ENCODE measurements around the gene LYPLAL1. TPM values are rescaled to one million over a fixed set of nuclear protein-coding genes. Genes with fewer than 3 reads are reported as not detected.

Gene LYPLAL1
- total and polyA plus RNA-seq, 2 of the 13 experiments (the other 11 are each of a cell fraction or from before 2014, with no cell fraction given) = 17.0 to 31.6 TPM

DNA sequence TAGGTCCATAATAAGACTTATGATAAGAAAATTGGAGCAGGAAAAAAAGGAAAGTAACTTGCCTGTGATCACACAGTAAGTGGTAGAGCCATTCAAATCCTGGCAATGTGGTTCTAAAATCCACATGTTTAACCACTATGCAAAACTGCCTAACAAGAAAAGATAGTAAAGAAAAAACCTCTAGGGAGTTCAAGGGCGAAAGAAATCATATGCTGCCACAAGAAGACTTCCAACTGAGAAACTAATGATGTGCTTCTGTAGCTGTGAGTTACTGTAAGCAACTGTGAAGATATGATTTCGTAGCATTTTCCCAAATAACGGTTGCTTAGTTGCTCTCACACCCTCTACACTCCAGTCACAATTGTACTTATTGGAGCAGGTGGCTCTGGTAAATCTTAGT is 20.9 kb upstream of the LYPLAL1 start:
- no peak overlapping the region for H3K27ac ChIP-seq (ENCODE audit: extremely low read length, insufficient read depth, low read length)
- CTCF ChIA-PET (ENCODE audit: low intra/inter-chr PET ratio, low total read pairs) = no interaction called here
- intact Hi-C loops (cut with micrococcal nuclease; ENCODE audit: unreplicated experiment) = no loop called here

More for the DNA sequence above, 20.9 kb upstream of the LYPLAL1 start:
- in situ Hi-C loops (cut with HindIII; ENCODE audit: extremely low pct_ligation_motif_present, low pct_unique_long_range_greater_than_20kb) = no loop called here
- POLR2A ChIA-PET = no interaction called here
- Histone ChIP-seq H3K9ac (ENCODE audit: insufficient read depth, low read depth, low read length) (no peak overlapping the region), H3K79me2 (ENCODE audit: insufficient read depth, low read length) (no peaks in the 10 kb centered on the region), H3K4me1 (ENCODE audit: insufficient read depth, low read length) (no peaks in the 10 kb centered on the region), H2AFZ (ENCODE audit: low read length) (no peak overlapping the region), H3K9me3 (ENCODE audit: low read length) (no peaks in the 10 kb centered on the region), H3K36me3 (replicated peaks in 1 of 2; ENCODE audit: control insufficient read depth in 1 of 2, insufficient read depth in 2 of 2, low read length in 2 of 2) (no peaks in the 10 kb centered on the region), H3K4me2 (ENCODE audit: low read depth, low read length) (no peak overlapping the region), H3K27me3 (ENCODE audit: control insufficient read depth in 1 of 2, insufficient read depth in 2 of 2, low read length in 2 of 2) (no peaks in the 10 kb centered on the region), H4K20me1 (ENCODE audit: insufficient read depth, low read length) (no peaks in the 10 kb centered on the region), H3K4me3 (replicated peaks in 1 of 3; ENCODE audit: insufficient read depth in 1 of 3, low read depth in 2 of 3, low read length in 3 of 3) (no peak overlapping the region)
- TF ChIP-seq GATA4 (IDR thresholded peaks at IDR 0.05; ENCODE audit: borderline replicate concordance, low read depth) (no peak), SMARCE1 (IDR thresholded peaks at IDR 0.05; ENCODE audit: borderline replicate concordance) (no peak), ZNF557 (CRISPR knock-in tag; IDR thresholded peaks at IDR 0.05) (no peak), SMAD9 (CRISPR knock-in tag; IDR thresholded peaks at IDR 0.05) (no peak), NFE2 (CRISPR knock-in tag; IDR thresholded peaks at IDR 0.05) (no peak), NCOR1 (IDR thresholded peaks at IDR 0.05; ENCODE audit: borderline replicate concordance, low read length) (no peak), SRF (IDR thresholded peaks at IDR 0.05; ENCODE audit: low read depth, low read length) (no peak), MIXL1 (CRISPR knock-in tag; IDR thresholded peaks at IDR 0.05) (no peak), MEIS2 (CRISPR knock-in tag; IDR thresholded peaks at IDR 0.05) (no peak), BRCA1 (CRISPR knock-in tag; IDR thresholded peaks at IDR 0.05) (no peak), BHLHE40 (IDR thresholded peaks at IDR 0.05; ENCODE audit: low read length) (no peak), ZKSCAN5 (CRISPR knock-in tag; IDR thresholded peaks at IDR 0.05) (no peak), ZNF3 (CRISPR knock-in tag; IDR thresholded peaks at IDR 0.05) (no peak), NFYC (CRISPR knock-in tag; IDR thresholded peaks at IDR 0.05) (no peak), ZNF12 (CRISPR knock-in tag; IDR thresholded peaks at IDR 0.05) (no peak), GTF2F1 (IDR thresholded peaks at IDR 0.05; ENCODE audit: low read length) (no peak)
- TF ChIP-seq, protein P1, sequence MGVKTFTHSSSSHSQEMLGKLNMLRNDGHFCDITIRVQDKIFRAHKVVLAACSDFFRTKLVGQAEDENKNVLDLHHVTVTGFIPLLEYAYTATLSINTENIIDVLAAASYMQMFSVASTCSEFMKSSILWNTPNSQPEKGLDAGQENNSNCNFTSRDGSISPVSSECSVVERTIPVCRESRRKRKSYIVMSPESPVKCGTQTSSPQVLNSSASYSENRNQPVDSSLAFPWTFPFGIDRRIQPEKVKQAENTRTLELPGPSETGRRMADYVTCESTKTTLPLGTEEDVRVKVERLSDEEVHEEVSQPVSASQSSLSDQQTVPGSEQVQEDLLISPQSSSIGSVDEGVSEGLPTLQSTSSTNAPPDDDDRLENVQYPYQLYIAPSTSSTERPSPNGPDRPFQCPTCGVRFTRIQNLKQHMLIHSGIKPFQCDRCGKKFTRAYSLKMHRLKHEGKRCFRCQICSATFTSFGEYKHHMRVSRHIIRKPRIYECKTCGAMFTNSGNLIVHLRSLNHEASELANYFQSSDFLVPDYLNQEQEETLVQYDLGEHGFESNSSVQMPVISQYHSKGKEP (CRISPR knock-in tag; IDR thresholded peaks at IDR 0.05) = no peak
- TF ChIP-seq, protein P2, sequence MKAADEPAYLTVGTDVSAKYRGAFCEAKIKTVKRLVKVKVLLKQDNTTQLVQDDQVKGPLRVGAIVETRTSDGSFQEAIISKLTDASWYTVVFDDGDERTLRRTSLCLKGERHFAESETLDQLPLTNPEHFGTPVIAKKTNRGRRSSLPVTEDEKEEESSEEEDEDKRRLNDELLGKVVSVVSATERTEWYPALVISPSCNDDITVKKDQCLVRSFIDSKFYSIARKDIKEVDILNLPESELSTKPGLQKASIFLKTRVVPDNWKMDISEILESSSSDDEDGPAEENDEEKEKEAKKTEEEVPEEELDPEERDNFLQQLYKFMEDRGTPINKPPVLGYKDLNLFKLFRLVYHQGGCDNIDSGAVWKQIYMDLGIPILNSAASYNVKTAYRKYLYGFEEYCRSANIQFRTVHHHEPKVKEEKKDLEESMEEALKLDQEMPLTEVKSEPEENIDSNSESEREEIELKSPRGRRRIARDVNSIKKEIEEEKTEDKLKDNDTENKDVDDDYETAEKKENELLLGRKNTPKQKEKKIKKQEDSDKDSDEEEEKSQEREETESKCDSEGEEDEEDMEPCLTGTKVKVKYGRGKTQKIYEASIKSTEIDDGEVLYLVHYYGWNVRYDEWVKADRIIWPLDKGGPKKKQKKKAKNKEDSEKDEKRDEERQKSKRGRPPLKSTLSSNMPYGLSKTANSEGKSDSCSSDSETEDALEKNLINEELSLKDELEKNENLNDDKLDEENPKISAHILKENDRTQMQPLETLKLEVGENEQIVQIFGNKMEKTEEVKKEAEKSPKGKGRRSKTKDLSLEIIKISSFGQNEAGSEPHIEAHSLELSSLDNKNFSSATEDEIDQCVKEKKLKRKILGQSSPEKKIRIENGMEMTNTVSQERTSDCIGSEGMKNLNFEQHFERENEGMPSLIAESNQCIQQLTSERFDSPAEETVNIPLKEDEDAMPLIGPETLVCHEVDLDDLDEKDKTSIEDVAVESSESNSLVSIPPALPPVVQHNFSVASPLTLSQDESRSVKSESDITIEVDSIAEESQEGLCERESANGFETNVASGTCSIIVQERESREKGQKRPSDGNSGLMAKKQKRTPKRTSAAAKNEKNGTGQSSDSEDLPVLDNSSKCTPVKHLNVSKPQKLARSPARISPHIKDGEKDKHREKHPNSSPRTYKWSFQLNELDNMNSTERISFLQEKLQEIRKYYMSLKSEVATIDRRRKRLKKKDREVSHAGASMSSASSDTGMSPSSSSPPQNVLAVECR (CRISPR knock-in tag; IDR thresholded peaks at IDR 0.05; ENCODE audit: borderline replicate concordance) = no peak
- TF ChIP-seq, protein P3, sequence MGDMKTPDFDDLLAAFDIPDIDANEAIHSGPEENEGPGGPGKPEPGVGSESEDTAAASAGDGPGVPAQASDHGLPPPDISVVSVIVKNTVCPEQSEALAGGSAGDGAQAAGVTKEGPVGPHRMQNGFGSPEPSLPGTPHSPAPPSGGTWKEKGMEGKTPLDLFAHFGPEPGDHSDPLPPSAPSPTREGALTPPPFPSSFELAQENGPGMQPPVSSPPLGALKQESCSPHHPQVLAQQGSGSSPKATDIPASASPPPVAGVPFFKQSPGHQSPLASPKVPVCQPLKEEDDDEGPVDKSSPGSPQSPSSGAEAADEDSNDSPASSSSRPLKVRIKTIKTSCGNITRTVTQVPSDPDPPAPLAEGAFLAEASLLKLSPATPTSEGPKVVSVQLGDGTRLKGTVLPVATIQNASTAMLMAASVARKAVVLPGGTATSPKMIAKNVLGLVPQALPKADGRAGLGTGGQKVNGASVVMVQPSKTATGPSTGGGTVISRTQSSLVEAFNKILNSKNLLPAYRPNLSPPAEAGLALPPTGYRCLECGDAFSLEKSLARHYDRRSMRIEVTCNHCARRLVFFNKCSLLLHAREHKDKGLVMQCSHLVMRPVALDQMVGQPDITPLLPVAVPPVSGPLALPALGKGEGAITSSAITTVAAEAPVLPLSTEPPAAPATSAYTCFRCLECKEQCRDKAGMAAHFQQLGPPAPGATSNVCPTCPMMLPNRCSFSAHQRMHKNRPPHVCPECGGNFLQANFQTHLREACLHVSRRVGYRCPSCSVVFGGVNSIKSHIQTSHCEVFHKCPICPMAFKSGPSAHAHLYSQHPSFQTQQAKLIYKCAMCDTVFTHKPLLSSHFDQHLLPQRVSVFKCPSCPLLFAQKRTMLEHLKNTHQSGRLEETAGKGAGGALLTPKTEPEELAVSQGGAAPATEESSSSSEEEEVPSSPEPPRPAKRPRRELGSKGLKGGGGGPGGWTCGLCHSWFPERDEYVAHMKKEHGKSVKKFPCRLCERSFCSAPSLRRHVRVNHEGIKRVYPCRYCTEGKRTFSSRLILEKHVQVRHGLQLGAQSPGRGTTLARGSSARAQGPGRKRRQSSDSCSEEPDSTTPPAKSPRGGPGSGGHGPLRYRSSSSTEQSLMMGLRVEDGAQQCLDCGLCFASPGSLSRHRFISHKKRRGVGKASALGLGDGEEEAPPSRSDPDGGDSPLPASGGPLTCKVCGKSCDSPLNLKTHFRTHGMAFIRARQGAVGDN (CRISPR knock-in tag; IDR thresholded peaks at IDR 0.05) = no peak
- no TSS peak for BruUV-seq (replicated peaks)
- 12% methylated on average over 3 of the region's 3 CpGs for WGBS (ENCODE audit: low lambda C conversion rate)
- DNase-seq (ENCODE audit: low spot score) (no peak), ATAC-seq (no peak), FAIRE-seq (no peak)
